H7 (cell line): ENCODE results near the gene ZNF683. TPM values are rescaled to one million over a fixed set of nuclear protein-coding genes. Genes with fewer than 3 reads are reported as not detected.
"Not testable (repeated sequence)": the region's sequence is repeated elsewhere in the genome, so short reads cannot be mapped to it uniquely, and the experiment has no call there.

ENCODE experiments used
- DNase-seq: peaks from one replicate; pipeline ENCODE4 v3.0.0; 2012
- H3K27me3 ChIP-seq: 2 replicates; pipeline ENCODE4 v1.6.0; 2011; ENCODE audit warnings: mild to moderate bottlenecking, low read length; ENCODE audit not compliant: control insufficient read depth, insufficient read depth
- H3K36me3 ChIP-seq: replicated peaks from 2 replicates; pipeline ENCODE4 v1.5.1; 2011; ENCODE audit warnings: low read length; ENCODE audit not compliant: control insufficient read depth, insufficient read depth
- H3K4me3 ChIP-seq: 2 replicates; pipeline ENCODE4 v1.5.1; 2011; ENCODE audit warnings: low read depth, mild to moderate bottlenecking, control low read depth, low read length, moderate library complexity; ENCODE audit not compliant: insufficient read depth
- total RNA-seq: library from RNA; depleted of rRNA; stranded (reverse); fragments of >200 nt; shearing (Covaris generic); gene quantifications from 2 replicates; pipeline ENCODE4 v1.2.3, GENCODE V29; 2014

ZNF683 gene
- total RNA-seq, 1 experiment from 2014 or later: not detected

GRCh38 chr1:26401891-26402290 is 29.3 kb upstream of the ZNF683 start:
- Histone ChIP-seq H3K27me3 (no peaks in the 10 kb centered on the region), H3K4me3 (no peak overlapping the region), H3K36me3 (no peaks in the 10 kb centered on the region)
- no peak for DNase-seq

GRCh38 chr1:26399034-26399433 is 26.5 kb upstream of the ZNF683 start:
- no peak for DNase-seq
- H3K27me3 ChIP-seq: no peaks in the 10 kb centered on the region
- H3K36me3 ChIP-seq: no peaks in the 10 kb centered on the region
- H3K4me3 ChIP-seq: no peak overlapping the region

- H3K27me3 ChIP-seq: no peaks in the 10 kb centered on the region
These were observed 23.2 kb upstream of the ZNF683 start for GRCh38 chr1:26395754-26396153.

GRCh38 chr1:26391450-26391849 is 18.9 kb upstream of the ZNF683 start:
- no peak overlapping the region for H3K4me3 ChIP-seq
- peak; percentile 74 for DNase-seq
- H3K36me3 ChIP-seq: no peaks in the 10 kb centered on the region
- H3K27me3 ChIP-seq: no peaks in the 10 kb centered on the region

More at GRCh38 chr1:26395754-26396153, 23.2 kb upstream of the ZNF683 start:
- DNase-seq: no peak
- Histone ChIP-seq H3K4me3 (no peak overlapping the region), H3K36me3 (no peaks in the 10 kb centered on the region)

GRCh38 chr1:26389604-26390247 is 17.2 kb upstream of the ZNF683 start:
- DNase-seq: no peak
- Histone ChIP-seq H3K4me3 (no peak overlapping the region), H3K27me3 (no peaks in the 10 kb centered on the region), H3K36me3 (no peaks in the 10 kb centered on the region)

- H3K4me3 ChIP-seq: no peak overlapping the region
- no peaks in the 10 kb centered on the region for H3K36me3 ChIP-seq
- no peaks in the 10 kb centered on the region for H3K27me3 ChIP-seq
- DNase-seq: no peak
These were observed 16.4 kb upstream of the ZNF683 start for GRCh38 chr1:26388791-26389445.

- Histone ChIP-seq H3K4me3 (no peak overlapping the region), H3K27me3 (no peaks in the 10 kb centered on the region), H3K36me3 (no peaks in the 10 kb centered on the region)
- DNase-seq: no peak
These were observed 14.9 kb upstream of the ZNF683 start for GRCh38 chr1:26387447-26387846.

GRCh38 chr1:26385063-26385462 is 12.5 kb upstream of the ZNF683 start:
- H3K36me3 ChIP-seq, H3K27me3 ChIP-seq, H3K4me3 ChIP-seq, DNase-seq: not testable (repeated sequence)

- Histone ChIP-seq H3K27me3 (no peaks in the 10 kb centered on the region), H3K36me3 (no peaks in the 10 kb centered on the region), H3K4me3 (no peak overlapping the region)
- no peak for DNase-seq
These were observed 11.5 kb upstream of the ZNF683 start for GRCh38 chr1:26384076-26384475.

GRCh38 chr1:26378879-26379251 is 6.3 kb upstream of the ZNF683 start:
- no peak for DNase-seq
- Histone ChIP-seq H3K4me3 (no peak overlapping the region), H3K27me3 (no peaks in the 10 kb centered on the region), H3K36me3 (no peaks in the 10 kb centered on the region)

- DNase-seq: no peak
- H3K27me3 ChIP-seq: no peaks in the 10 kb centered on the region
- H3K4me3 ChIP-seq: no peak overlapping the region
- H3K36me3 ChIP-seq: no peaks in the 10 kb centered on the region
These were observed 5.7 kb upstream of the ZNF683 start for GRCh38 chr1:26378088-26378878.

- no peak for DNase-seq
- H3K36me3 ChIP-seq: no peaks in the 10 kb centered on the region
These were observed 3.5 kb upstream of the ZNF683 start for GRCh38 chr1:26376050-26376449.

GRCh38 chr1:26375081-26375480 is 2.5 kb upstream of the ZNF683 start:
- no peak for DNase-seq
- H3K27me3 ChIP-seq: no peaks in the 10 kb centered on the region
- no peaks in the 10 kb centered on the region for H3K36me3 ChIP-seq
- H3K4me3 ChIP-seq: no peak overlapping the region

More at GRCh38 chr1:26376050-26376449, 3.5 kb upstream of the ZNF683 start:
- no peaks in the 10 kb centered on the region for H3K27me3 ChIP-seq
- no peak overlapping the region for H3K4me3 ChIP-seq

GRCh38 chr1:26374361-26374760 is 1.8 kb upstream of the ZNF683 start:
- not testable (repeated sequence) for H3K4me3 ChIP-seq, DNase-seq, H3K36me3 ChIP-seq, H3K27me3 ChIP-seq

- Histone ChIP-seq H3K36me3 (no peaks in the 10 kb centered on the region), H3K27me3 (no peaks in the 10 kb centered on the region), H3K4me3 (no peak overlapping the region)
- no peak for DNase-seq
These were observed 1.2 kb upstream of the ZNF683 start for GRCh38 chr1:26373789-26374188.
